ENCODE data around the gene LMX1B.

LMX1B gene

DNA sequence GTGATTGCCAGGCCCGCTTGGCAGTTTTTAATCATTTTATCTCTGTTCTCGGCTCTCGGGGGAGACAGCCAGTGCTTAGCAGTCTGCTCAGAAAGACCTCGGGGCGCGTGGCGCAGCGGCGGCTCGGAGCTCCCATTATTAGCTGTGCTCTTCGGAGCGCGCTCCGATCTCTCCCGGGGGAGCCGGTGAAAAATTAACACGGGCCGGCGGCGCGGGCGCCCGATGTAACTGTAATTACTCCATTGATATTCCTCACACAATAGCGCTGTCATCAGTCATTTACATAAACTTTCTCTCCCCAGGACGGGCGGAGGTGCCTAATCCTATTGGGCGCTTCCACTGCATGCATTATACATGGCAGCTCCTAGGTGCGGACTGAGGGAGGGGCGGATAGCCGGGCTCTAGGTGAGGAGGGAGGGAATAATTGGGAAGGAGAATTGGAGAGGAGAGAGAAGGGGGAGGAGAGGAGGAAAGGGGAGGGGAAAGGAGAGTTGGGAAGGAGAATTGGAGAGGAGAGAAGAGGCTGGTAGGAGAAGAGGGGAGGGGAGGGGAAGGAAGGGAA, 24.9 kb downstream of the LMX1B start:
- TF ChIP-seq POLR2A (IDR thresholded peaks at IDR 0.05; ENCODE audit: low read depth, low read length) (no peak), PAX5 (IDR thresholded peaks at IDR 0.05; ENCODE audit: insufficient read depth, low read length, severe bottlenecking) (no peak), POLR2AphosphoS5 (IDR thresholded peaks at IDR 0.05; ENCODE audit: low read depth, low read length) (no peak), SPI1 (IDR thresholded peaks at IDR 0.05; ENCODE audit: low read depth, low read length) (no peak), TAF1 (IDR thresholded peaks at IDR 0.05; ENCODE audit: low read depth, low read length) (no peak), POU2F2 (IDR thresholded peaks at IDR 0.05; ENCODE audit: low read depth, low read length) (no peak)
- FAIRE-seq: no peak
- DNase-seq (ENCODE audit: insufficient read length, low spot score): no peak

DNA sequence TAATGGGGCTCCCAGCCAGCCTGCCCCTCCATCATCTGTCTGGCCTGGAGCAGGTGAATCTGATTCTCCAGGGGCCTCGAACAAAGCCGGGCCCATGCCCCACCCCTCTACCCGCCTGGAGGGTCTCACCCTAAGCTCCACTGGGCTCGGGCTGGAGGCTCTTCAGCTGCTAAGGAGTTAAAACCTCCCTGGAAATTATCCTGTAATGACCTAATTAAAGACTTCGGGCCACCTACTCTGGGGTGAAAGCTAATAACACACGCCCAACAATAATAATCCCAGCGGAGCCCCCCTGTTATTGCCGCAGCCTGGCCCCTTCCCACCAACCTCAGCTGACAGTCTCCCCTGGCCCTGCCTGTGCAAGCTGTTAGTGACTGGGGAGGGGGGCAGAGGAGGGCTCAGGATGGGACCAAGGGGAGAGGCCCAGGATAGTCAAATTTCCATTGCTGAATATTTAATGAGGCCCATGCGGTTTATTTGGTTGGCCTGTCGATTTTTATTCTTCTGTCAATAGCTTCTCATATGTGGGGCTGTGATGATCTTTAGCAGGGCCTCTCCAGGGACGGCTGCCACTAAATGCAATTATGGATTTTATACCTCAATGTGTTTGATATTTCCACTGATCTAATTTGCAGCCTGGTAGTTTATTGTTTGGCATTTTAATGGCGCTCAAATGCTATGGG, 25.7 kb downstream of the LMX1B start:
- TF ChIP-seq TAF1 (IDR thresholded peaks at IDR 0.05; ENCODE audit: low read depth, low read length) (no peak), POLR2AphosphoS5 (IDR thresholded peaks at IDR 0.05; ENCODE audit: low read depth, low read length) (no peak), SPI1 (IDR thresholded peaks at IDR 0.05; ENCODE audit: low read depth, low read length) (no peak), POLR2A (IDR thresholded peaks at IDR 0.05; ENCODE audit: low read depth, low read length) (no peak), PAX5 (IDR thresholded peaks at IDR 0.05; ENCODE audit: insufficient read depth, low read length, severe bottlenecking) (no peak), POU2F2 (IDR thresholded peaks at IDR 0.05; ENCODE audit: low read depth, low read length) (no peak)
- FAIRE-seq: no peak
- DNase-seq (ENCODE audit: insufficient read length, low spot score): no peak

DNA sequence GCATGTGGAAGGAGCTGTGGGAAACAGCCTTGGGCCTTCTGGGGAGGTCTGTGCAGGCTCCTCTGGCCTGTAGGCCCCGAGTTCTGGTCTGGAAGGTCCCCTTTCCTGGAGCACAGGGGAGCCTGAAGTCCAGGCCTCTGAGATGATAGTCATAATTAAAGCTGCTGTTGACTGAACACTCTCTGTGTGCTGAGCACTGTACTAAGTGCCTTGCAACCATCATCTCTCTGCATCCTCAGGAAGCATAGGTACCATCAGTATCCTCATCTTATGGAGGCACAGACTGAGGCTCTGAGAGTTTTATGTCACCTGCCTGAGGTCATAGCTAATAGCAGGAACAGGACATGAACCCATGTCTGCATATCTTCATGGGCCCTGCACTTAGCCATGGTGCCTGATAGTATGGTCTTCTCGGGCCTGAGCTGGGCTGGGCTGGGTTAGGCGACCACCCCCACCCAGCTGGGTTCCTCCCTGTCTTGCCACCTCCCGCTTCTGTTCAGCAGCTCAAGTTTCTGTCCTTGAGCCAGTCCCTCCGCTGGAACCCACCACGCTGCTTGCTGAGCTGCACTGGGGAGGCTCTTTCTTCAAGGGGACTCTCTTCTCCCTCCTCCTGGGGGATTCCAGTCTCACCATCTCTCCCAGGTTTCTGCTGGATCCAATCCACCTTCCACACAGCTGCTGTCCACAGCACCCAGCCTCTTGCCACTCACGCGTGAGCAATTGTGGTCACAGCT, 27.6 kb downstream of the LMX1B start:
- DNase-seq (ENCODE audit: insufficient read length, low spot score) (no peak), FAIRE-seq (no peak)
- TF ChIP-seq POLR2A (IDR thresholded peaks at IDR 0.05; ENCODE audit: low read depth, low read length) (no peak), PAX5 (IDR thresholded peaks at IDR 0.05; ENCODE audit: insufficient read depth, low read length, severe bottlenecking) (no peak), POLR2AphosphoS5 (IDR thresholded peaks at IDR 0.05; ENCODE audit: low read depth, low read length) (no peak), POU2F2 (IDR thresholded peaks at IDR 0.05; ENCODE audit: low read depth, low read length) (no peak), SPI1 (IDR thresholded peaks at IDR 0.05; ENCODE audit: low read depth, low read length) (no peak), TAF1 (IDR thresholded peaks at IDR 0.05; ENCODE audit: low read depth, low read length) (no peak)

DNA sequence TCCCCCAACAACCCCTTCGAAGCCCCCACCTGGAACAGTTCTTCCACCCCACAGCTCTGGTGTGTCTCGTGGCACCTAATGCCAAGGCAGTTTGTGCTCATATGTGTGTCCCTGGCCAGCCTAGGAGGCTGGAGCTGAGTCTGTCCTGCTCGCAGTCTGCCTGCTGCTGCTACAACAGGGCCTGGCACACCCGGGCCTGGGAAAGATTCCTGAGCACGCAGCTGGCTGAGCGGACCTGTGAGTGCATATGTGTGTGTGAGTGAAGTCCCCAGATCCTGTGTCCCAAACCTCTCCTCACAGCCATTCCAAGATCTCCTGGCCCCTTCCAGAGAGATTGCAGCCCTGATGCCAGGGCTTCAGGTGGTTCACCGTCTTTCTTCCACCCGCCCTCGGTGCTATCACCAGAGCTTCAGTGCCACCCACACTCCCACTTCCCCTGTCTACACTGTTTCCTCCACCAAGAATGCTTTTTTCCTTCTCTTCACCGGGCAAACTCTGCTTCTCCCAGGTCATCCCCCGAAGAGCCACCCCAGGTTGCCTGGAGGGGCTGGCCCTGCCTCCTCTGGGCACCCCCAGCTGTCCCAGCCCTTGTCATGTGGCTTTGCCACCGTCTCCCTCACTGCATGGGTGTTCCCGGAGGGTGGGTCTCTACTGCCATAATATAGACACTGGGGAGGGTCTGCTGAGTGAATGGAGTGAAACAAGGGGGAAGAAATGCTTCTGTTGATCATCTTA, 28.4 kb downstream of the LMX1B start:
- DNase-seq (ENCODE audit: insufficient read length, low spot score): no peak
- no peak for FAIRE-seq
- TF ChIP-seq SPI1 (IDR thresholded peaks at IDR 0.05; ENCODE audit: low read depth, low read length) (no peak), POLR2AphosphoS5 (IDR thresholded peaks at IDR 0.05; ENCODE audit: low read depth, low read length) (no peak), POU2F2 (IDR thresholded peaks at IDR 0.05; ENCODE audit: low read depth, low read length) (no peak), POLR2A (IDR thresholded peaks at IDR 0.05; ENCODE audit: low read depth, low read length) (no peak), PAX5 (IDR thresholded peaks at IDR 0.05; ENCODE audit: insufficient read depth, low read length, severe bottlenecking) (no peak), TAF1 (IDR thresholded peaks at IDR 0.05; ENCODE audit: low read depth, low read length) (no peak)

DNA sequence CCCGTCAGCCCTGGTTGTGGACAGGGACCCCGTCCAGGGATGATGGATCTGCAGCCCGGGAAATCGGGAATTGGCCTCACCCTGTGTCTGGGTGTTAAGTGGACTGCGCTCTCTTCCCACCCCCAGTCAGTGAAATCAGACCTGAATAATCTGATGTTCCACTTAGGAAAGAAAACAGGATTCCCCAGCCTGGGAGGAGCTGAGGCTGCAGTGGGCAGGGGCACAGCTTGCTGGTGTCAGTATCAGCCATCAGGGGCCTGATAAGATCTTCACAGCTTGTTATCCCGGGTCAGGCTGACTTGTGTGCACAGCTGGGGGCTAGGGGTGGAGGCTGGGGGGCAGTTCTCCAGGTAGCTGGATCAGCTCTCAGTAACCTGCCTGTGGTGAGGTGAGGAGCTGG, 29.1 kb downstream of the LMX1B start:
- DNase-seq (ENCODE audit: insufficient read length, low spot score): no peak
- TF ChIP-seq TAF1 (IDR thresholded peaks at IDR 0.05; ENCODE audit: low read depth, low read length) (no peak), POU2F2 (IDR thresholded peaks at IDR 0.05; ENCODE audit: low read depth, low read length) (no peak), POLR2AphosphoS5 (IDR thresholded peaks at IDR 0.05; ENCODE audit: low read depth, low read length) (no peak), POLR2A (IDR thresholded peaks at IDR 0.05; ENCODE audit: low read depth, low read length) (no peak), PAX5 (IDR thresholded peaks at IDR 0.05; ENCODE audit: insufficient read depth, low read length, severe bottlenecking) (no peak), SPI1 (IDR thresholded peaks at IDR 0.05; ENCODE audit: low read depth, low read length) (no peak)
- FAIRE-seq: no peak

DNA sequence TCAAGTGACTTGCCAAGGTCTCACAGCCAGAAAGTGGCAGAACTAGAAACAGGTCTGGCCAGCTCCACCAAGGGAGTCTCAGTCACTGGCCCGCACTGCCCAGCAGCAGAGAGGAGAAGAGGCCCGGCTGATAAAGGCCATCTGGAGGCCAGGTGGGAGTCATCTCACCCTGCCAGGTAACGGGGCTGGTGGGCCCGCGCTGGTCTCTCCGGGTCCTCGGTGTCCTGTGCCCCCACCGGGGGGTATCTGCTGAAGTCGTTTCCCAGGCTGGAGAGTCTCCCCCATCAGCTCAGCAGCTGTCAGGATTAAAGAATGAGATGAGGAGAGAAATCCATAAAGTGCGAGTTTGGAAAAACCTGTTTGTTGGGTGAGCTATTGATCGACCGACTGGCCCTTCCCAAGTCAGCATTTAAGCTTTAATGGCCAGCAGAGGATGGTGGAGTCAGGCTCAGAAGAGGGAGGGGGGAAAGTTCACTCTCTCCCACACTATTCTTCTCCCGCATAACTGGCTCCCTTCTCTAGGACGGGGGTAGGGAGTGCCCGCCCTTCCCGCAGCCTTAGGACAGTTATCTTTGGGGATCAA, 30.3 kb downstream of the LMX1B start:
- FAIRE-seq (no peak), DNase-seq (ENCODE audit: insufficient read length, low spot score) (no peak)
- no peak for TF ChIP-seq POLR2A (IDR thresholded peaks at IDR 0.05; ENCODE audit: low read depth, low read length)
- TF ChIP-seq POLR2AphosphoS5 (IDR thresholded peaks at IDR 0.05; ENCODE audit: low read depth, low read length): no peak
- no peak for TF ChIP-seq PAX5 (IDR thresholded peaks at IDR 0.05; ENCODE audit: insufficient read depth, low read length, severe bottlenecking)
- no peak for TF ChIP-seq POU2F2 (IDR thresholded peaks at IDR 0.05; ENCODE audit: low read depth, low read length)
- TF ChIP-seq TAF1 (IDR thresholded peaks at IDR 0.05; ENCODE audit: low read depth, low read length): no peak
- no peak for TF ChIP-seq SPI1 (IDR thresholded peaks at IDR 0.05; ENCODE audit: low read depth, low read length)

DNA sequence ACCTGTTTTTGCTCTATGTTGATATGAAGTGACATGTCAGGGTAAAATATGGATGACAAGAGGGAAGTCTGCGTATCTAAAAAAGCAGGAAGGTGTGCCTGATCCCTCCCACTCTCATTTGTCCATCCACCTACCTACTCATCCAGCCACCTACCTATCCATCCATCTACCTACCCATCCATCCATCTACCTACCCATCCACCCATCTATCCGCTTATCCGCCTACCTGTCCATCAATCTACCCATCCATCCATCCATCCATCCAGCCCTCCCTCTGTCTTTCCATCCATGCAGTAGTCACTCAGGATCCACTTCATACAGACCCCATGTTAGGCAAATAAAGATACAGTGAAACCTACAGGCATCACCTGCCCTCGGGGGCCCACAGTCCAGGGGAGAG, 32.4 kb downstream of the LMX1B start:
- DNase-seq (ENCODE audit: insufficient read length, low spot score): no peak
- FAIRE-seq: no peak
- TF ChIP-seq PAX5 (IDR thresholded peaks at IDR 0.05; ENCODE audit: insufficient read depth, low read length, severe bottlenecking): no peak
- TF ChIP-seq POU2F2 (IDR thresholded peaks at IDR 0.05; ENCODE audit: low read depth, low read length): no peak
- TF ChIP-seq TAF1 (IDR thresholded peaks at IDR 0.05; ENCODE audit: low read depth, low read length): no peak
- no peak for TF ChIP-seq POLR2AphosphoS5 (IDR thresholded peaks at IDR 0.05; ENCODE audit: low read depth, low read length)
- no peak for TF ChIP-seq SPI1 (IDR thresholded peaks at IDR 0.05; ENCODE audit: low read depth, low read length)
- TF ChIP-seq POLR2A (IDR thresholded peaks at IDR 0.05; ENCODE audit: low read depth, low read length): no peak

- TF ChIP-seq POLR2A (IDR thresholded peaks at IDR 0.05; ENCODE audit: low read depth, low read length) (no peak), PAX5 (IDR thresholded peaks at IDR 0.05; ENCODE audit: insufficient read depth, low read length, severe bottlenecking) (no peak), TAF1 (IDR thresholded peaks at IDR 0.05; ENCODE audit: low read depth, low read length) (no peak), SPI1 (IDR thresholded peaks at IDR 0.05; ENCODE audit: low read depth, low read length) (no peak), POU2F2 (IDR thresholded peaks at IDR 0.05; ENCODE audit: low read depth, low read length) (no peak), POLR2AphosphoS5 (IDR thresholded peaks at IDR 0.05; ENCODE audit: low read depth, low read length) (no peak)
- FAIRE-seq: no peak
- DNase-seq (ENCODE audit: insufficient read length, low spot score): no peak
These were observed 34.1 kb downstream of the LMX1B start for GRCh38 chr9:126647585-126648411.

All from GM12891 (cell line).